DMS79 (cell line): Measurements from ENCODE around the gene PTPN13.
"Not testable (repeated sequence)": the region's sequence is repeated elsewhere in the genome, so short reads cannot be mapped to it uniquely, and the experiment has no call there.

Experiments used
- DNase-seq: peaks from one replicate; lab custom pipeline; 2025; lab: John Stamatoyannopoulos, UW

Gene PTPN13

DNA sequence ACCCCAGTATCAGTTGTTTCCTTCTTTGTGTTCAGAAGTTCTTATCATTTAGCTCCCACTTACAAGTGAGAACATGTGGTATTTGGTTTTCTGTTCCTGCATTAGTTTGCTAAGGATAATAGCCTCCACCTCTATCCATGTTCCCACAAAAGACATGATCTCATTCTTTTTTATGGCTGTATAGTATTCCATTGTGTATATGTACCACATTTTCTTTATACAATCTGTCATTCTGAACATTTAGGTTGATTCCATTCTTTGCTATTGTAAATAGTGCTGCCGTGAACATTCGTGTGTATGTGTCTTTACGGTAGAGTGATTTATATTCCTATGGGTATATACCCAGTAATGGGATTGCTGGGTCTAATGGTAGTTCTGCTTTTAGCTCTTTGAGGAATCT is 125.0 kb downstream of the PTPN13 start:
- DNase-seq: not testable (repeated sequence)

DNA sequence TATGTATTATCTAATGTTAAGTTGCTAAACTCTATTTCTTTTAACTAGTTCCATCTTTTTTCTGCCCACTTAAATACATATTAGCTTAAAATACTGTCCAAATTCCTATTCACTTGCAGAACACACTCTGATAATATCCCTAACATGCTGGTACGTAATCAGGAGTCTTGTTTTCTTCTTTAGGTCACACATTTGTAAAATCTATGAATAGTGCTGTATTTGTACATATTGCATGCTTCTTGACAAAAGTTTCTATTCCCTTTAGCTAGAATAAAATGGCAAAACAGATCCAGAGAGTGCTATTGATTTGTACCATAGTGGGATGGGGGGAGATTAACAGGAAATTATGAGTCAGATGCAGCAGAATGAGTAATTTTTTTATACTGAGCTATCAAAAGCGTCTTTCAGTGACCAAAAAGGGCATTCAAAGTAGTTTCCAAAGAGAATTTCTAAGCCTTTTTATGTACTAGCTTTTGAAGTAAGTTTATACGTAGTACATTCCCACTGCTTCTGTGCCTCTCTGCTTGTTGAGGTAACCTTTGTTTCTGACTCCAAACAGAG is 126.5 kb downstream of the PTPN13 start:
- DNase-seq: no peak

DNA sequence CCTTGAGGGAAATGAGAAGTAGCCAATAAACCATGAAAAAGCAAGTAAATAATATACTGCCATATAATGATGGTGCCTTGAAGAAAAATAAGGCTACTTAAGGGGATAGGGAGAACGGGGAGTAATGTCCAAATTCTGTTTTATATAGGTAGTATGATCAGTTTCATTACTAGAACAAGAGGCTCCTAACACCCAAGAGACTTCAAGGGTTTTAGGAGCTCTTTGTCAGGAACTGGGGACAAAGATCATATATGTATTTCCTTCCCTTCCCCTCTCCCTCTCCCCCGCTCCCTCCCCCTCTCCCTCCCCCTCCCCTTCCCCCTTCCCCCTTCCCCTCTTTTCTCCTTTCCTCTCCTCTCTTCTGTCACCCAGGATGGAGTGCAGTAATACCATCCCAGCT is 127.3 kb downstream of the PTPN13 start:
- no peak for DNase-seq

DNA sequence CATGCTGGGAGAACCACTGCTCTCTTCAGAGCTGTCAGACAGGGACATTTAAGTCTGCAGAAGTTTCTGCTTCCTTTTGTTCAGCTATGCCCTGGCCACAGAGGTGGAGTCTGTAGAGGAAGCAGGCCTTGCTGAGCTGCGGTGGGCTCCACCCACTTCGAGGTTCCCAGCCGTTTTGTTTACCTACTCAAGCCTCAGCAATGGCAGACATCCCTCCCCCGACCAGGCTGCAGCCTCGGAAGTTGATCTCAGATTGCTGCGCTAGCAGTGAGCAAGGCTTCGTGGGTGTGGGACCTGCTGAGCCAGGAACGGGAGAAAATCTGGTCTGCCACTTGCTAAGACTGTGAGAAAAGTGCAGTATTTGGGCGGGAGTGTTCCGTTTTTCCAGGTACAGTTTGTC is 136.2 kb downstream of the PTPN13 start:
- DNase-seq: no peak

DNA sequence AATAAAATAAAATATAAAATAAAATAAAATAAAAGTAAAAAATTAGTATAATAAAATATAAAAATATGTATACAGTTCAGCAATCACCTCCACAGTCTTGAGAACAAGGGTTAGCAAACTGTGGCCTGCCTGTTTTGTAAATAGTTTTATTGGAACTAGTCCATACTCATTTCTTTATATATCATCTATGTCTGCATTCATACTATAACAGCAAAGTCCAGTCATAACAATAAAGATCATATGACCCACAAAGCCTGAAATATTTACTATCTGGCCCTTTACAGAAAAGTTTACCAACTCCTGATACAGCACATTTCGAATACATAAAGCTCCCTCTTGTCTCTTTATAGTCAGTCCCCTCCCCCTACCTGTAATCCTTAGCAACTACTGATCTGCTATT is 143.1 kb downstream of the PTPN13 start:
- no peak for DNase-seq

DNA sequence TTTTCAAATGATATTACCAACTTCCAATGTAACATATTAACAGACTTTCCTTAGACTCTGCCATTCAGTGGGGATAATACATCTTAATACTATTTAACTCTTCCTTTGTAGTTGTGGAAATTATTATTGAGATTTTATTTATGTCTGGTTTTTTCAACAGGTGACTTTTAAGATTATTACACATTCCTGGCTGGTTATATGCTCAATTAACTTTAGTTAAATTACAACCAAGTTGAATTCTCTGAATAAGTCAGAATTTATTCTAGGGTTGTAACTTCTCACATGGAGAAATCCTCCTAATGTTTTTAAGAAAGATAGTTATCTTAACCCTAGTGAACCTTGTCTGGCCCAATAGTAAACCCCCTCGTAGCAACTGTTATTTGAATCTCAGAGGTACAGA is 147.7 kb downstream of the PTPN13 start:
- no peak for DNase-seq

DNA sequence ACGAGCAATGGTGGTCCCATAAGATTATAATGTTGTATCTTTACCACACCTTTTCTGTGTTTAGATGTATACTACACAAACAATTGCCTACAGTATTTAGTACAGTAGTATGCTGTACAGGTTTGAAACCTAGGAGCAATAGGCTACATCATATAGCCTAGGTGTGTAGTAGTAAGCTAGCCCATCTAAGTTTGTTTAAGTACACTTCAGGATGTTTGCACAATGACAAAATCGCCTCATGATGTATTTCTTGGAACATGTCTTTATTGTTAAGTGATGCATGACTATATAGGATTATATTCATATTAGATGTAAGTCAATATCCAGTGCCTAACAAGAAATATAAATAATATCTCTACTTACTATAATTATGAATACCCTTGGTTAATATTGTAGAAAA is 150.5 kb downstream of the PTPN13 start:
- no peak for DNase-seq

DNA sequence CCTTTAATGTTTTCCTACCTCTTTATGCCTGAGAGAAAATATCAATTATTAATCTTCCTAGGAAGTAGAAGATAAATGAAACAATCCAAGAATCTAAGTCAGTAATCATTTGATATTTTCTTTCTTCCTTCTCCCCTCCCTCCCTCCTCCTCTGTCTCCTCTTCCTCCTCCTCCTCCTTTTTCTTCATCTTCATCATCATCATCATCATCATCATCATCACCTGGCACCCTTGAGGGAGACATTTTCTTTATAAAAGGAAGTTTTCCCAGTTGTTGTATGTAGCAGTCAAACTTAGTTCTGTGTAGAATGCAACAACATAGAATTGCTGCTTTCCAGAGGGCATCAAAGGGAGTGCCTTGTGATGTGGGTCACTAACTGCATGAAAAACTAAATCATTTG is 155.0 kb downstream of the PTPN13 start:
- no peak for DNase-seq

DNA sequence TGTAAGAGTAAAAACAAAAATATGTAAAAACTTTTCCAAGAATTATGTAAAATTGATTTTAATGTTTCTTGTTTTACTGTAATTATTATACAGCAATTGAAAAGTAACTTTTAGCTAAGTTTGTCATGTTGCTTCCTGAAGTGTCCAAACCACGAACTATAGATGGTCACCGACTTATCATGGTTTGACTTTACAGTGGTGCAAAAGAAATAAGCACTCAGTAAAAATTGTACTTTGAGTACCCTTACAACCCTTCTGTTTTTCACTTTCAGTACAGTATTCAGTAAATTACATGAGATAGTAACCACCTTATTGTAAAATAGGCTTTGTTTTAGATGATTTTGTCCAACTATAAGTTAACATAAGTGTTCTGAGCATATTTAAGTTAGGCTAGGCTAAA is 161.3 kb downstream of the PTPN13 start:
- no peak for DNase-seq

DNA sequence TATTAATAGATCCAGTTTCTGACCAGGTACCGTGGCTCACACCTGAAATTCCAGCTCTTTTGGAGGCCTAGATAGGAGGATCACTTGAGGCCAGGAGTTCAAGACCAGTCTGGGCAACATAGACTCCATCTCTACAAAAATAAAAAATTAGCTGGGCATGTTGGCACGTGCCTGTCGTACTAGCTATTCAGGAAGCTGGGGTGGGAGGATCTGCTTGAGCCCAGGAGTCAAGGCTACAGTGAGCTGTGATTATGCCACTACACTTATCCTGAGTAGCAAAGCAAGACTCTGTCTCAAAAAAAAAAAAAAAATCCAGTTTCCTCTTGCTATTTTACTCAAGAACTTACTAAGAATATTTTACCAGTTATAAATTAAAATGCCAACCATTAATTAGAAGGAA is 163.4 kb downstream of the PTPN13 start:
- DNase-seq: no peak

DNA sequence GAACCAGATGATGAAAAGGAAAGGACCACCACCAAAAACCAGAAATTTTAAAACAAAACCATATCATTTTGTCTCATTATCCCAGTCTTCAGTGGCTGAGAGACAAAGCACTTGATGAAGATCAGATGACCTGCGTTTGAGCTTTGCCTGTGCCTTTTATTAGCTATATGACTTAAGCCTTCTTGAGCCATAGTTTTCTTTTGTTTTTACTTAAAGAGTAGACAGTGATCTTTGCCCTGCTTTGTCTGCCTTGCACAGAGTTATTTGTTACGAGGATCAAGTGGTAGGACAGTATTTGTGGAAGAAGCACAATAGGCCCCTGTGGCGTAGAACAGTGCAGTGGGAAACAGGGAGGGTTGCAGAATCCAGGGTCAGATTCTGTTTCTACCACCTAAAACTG is 165.2 kb downstream of the PTPN13 start:
- no peak for DNase-seq

DNA sequence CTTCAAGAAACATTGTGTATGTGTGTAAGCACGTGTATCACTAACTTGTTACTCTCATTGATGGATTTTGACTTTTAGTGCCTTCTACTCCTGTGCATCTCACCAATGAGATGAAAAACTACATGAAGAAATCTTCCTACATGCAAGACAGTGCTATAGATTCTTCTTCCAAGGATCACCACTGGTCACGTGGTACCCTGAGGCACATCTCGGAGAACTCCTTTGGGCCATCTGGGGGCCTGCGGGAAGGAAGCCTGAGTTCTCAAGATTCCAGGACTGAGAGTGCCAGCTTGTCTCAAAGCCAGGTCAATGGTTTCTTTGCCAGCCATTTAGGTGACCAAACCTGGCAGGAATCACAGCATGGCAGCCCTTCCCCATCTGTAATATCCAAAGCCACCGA is 168.5 kb downstream of the PTPN13 start:
- DNase-seq: no peak

DNA sequence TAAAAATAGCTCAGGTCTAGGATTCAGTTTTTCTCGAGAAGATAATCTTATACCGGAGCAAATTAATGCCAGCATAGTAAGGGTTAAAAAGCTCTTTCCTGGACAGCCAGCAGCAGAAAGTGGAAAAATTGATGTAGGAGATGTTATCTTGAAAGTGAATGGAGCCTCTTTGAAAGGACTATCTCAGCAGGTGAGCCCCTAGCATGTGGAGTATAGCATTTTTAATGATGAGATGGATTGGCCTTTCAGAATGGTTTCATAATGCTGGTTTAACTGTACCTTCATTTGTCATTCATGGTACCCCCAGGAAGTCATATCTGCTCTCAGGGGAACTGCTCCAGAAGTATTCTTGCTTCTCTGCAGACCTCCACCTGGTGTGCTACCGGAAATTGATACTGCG is 175.7 kb downstream of the PTPN13 start:
- DNase-seq: no peak

DNA sequence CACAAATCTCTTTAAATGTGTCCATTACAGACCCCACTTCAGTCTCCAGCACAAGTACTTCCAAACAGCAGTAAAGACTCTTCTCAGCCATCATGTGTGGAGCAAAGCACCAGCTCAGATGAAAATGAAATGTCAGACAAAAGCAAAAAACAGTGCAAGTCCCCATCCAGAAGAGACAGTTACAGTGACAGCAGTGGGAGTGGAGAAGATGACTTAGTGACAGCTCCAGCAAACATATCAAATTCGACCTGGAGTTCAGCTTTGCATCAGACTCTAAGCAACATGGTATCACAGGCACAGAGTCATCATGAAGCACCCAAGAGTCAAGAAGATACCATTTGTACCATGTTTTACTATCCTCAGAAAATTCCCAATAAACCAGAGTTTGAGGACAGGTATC is 177.0 kb downstream of the PTPN13 start:
- no peak for DNase-seq

DNA sequence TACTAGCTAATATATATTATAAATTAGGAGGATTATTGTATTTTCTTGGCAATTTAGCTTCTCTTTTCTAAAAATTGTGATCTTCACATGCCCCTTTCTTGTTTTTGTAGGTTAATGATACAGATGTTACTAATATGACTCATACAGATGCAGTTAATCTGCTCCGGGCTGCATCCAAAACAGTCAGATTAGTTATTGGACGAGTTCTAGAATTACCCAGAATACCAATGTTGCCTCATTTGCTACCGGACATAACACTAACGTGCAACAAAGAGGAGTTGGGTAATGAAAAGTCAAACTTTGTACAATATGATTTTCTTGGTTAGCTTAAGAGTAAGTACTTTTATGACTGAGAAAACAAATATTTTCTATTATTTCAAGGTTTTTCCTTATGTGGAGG is 180.9 kb downstream of the PTPN13 start:
- no peak for DNase-seq

DNA sequence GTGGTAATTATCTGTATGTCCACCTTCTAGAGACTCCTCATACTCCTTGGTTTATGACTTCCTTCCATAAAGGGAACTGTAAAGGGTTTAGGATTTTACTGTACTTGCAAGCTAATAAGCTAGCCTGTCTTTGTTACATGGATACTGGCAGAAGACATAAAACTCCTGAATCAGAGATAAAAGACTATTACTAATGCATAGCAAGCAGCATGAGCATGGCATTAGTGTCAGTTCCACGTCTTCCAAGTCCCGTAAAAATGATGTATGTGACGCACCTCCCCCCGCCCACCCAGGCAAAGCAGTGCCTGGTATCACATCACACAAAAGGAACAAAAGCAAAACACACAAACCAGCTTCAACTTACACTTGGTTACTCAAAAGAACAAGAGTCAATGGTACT is 184.1 kb downstream of the PTPN13 start:
- no peak for DNase-seq

DNA sequence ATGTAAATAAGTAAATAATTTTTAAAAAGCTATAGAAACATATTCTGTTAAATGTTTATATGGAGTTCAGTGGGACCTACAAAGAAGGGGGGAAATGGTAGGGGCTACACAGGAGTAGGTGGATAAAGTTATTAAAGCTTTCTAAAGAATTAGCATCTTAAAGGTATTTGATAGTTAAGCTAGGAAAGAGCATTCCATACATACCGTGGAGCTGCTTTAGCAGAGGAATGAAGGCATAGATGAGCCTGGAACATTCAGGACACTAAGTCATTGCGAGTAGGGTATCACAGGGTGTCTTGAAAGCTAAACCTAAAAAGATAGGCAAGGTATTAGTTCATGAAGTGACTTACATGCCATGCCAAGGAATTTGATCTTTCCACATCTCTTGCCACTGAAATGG is 194.7 kb downstream of the PTPN13 start:
- no peak for DNase-seq

DNA sequence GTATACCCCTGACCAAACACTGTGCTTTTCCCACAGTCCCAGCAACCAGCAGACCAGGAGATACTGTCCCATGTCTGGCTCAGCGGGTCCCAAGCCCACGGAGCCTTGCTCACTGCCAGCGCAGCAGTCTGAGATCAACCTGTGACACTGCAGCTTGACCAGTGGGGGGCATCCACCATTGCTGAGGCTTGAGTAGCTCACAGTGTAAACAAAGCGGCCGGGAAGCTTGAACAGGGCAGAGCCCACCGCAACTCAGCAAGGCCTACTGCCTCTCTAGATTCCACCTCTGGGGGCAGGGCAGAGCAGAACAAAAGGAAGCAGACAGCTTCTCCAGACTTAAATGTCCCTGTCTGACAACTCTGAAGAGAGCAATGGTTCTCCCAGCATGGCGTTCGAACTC is 197.0 kb downstream of the PTPN13 start:
- DNase-seq: no peak

DNA sequence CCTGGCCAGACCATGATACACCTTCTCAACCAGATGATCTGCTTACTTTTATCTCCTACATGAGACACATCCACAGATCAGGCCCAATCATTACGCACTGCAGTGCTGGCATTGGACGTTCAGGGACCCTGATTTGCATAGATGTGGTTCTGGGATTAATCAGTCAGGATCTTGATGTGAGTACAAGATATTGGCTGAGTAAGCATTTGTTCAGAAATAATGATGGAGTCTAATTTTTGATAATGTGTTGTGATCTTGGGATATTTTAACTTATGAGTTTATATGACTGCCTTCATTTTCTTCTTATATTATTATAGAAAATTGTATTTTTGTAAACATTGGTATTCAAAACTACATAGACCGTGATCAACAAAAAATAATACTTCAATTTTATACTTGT is 215.7 kb downstream of the PTPN13 start:
- DNase-seq: no peak

DNA sequence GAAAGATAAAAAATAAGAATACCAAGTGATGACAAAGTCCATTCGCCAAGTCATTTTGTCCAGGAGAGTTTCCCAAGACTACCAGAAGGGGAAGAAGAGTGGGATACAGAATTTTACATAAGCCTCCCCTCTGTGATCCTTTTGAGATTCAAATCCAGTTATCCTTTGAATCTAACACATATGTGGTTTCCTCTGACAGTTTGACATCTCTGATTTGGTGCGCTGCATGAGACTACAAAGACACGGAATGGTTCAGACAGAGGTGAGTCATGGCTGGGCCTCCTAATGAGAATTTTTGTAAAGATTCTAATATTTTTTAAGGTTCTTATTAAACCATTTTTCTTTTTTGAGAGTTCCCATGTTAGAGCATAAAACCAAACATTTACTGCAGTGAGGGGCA is 216.7 kb downstream of the PTPN13 start:
- DNase-seq: no peak

DNA sequence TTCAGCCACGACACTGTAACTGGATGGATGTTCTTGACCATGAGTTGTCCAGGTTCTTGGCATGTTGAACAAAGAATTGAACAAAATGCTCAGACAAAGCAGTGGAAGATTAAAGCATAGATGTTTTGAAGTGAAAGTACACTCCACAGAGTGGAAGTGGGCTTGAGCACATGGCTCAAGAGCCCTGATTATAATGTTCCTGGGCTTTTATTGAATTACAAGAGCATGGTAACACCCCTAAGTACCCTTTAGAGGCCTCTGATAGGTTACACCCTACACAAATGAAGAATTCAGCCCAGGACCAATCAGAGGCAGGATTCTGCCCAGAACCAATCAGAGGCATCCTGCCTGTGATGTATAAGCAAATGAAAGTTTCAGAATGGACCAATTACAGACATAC is 221.5 kb downstream of the PTPN13 start:
- no peak for DNase-seq

DNA sequence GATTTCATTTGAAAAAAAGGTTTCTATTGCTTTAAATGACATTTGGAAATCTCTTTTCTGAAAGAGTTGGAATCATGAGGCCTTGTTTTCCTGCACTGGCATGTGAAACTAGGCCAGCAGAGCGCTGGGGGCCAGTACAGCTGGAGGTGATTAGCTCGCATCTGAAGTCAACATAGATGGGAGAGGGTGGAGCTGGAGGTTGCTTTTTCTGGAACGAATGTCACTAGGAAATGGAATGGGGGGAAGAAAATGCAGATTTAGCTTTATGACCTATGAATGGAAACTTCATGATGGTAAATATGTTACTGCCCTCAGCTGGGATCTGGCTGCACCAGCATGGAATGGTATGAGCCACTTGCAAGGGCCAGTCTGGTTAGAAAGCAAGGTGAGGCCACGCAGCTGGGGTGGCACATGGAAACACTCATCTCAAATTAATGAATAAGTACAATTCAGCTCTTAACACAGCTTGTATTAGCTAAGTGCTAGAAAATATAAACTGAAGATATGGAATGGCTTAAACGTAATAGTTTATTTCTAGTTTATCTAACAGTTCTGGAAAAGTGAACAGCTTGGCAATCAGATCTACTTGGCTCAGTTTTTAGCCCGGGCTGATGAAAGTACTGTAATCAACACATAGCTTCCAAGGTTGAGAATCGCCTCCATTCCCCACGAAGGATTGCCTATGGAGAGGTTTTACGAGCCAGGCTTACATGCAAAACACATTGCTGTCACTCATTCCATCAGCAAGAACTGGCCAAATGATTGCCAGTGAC is 222.6 kb downstream of the PTPN13 start:
- DNase-seq: no peak

DNA sequence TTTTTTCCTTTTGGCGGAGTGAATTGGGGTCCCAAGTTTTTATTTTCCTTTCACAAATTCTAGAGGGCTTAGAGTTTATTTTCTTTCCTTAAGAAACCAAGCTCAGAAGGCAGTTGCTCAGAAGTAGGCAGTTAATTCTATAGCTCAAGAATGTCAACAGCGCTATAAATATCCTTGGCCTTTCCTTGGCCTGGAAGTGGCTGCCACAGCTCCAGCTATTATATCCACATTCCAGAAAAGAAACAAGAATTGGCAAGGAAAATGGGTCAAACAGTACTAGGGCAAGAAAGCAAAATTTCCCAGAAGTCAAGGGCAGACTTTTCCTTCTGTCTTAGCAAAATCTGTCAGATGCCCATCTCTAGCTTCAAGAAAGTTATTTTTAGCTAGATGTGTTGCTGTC is 224.1 kb downstream of the PTPN13 start:
- no peak for DNase-seq

DNA sequence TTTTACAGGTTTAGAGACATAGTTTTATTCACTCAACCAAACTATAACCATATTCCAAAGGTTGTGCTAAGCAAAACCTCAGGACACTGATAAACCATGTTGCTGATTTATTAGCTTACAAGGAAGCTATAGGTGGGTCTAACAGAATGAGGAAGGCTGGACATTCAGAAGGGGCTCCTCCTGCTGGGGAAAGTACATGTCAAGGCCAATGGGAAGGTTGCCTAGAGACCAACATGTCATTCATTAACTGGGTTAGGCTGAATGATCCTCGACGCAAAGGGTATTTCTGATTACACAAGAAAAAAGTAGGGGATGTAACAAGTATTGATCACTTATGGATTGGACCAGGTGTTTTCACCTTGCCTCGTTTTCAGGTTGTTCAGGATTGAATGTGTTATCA is 224.7 kb downstream of the PTPN13 start:
- DNase-seq: no peak
